Mesenchymal stem cell (in vitro differentiated cells and primary cell): ENCODE results near the gene PRKAG1.

Source experiments
- DNase-seq: peaks from one replicate; pipeline ENCODE4 v3.0.0-alpha.2; 2013
- H2AFZ ChIP-seq: one replicate; pipeline ENCODE4 v1.6.1; 2013; ENCODE audit warnings: low read depth, mild to moderate bottlenecking, control low read depth, inconsistent platforms, low read length, moderate library complexity
- H2AK5ac ChIP-seq: 2 replicates; pipeline ENCODE4 v1.6.1; 2013; ENCODE audit warnings: low read length, moderate library complexity, mild to moderate bottlenecking, inconsistent platforms; ENCODE audit not compliant: severe bottlenecking
- H2BK120ac ChIP-seq: one replicate; pipeline ENCODE4 v1.6.1; 2013; ENCODE audit warnings: low read depth, mild to moderate bottlenecking, inconsistent platforms, low read length, moderate library complexity
- H2BK12ac ChIP-seq, 2 experiments: one replicate each; pipeline ENCODE4 v1.6.1; 2013; ENCODE audit warnings: inconsistent platforms in 2 of 2, low read length in 2 of 2, mild to moderate bottlenecking in 2 of 2, moderate library complexity in 2 of 2, control low read depth in 1 of 2
- H2BK15ac ChIP-seq: one replicate; pipeline ENCODE4 v1.6.1; 2013; ENCODE audit warnings: mild to moderate bottlenecking, low read depth, inconsistent platforms; ENCODE audit not compliant: poor library complexity, severe bottlenecking
- H2BK5ac ChIP-seq: 2 replicates; pipeline ENCODE4 v1.6.1; 2013; ENCODE audit warnings: low read depth, mild to moderate bottlenecking, low read length, control low read depth, inconsistent platforms; ENCODE audit not compliant: poor library complexity, severe bottlenecking
- H3K14ac ChIP-seq, 2 experiments: one replicate each; pipeline ENCODE4 v1.6.1; 2013; ENCODE audit warnings: inconsistent platforms in 2 of 2, low read length in 2 of 2, control low read depth in 1 of 2, mild to moderate bottlenecking in 1 of 2, moderate library complexity in 1 of 2
- H3K18ac ChIP-seq, 2 experiments: one replicate each; pipeline ENCODE4 v1.6.1; 2013; ENCODE audit warnings: inconsistent platforms in 2 of 2, low read length in 2 of 2, control low read depth in 1 of 2, low read depth in 1 of 2, mild to moderate bottlenecking in 1 of 2
- H3K23ac ChIP-seq, 2 experiments: one replicate each; pipeline ENCODE4 v1.6.1; 2013; ENCODE audit warnings: inconsistent platforms in 2 of 2, low read length in 2 of 2, mild to moderate bottlenecking in 2 of 2, moderate library complexity in 2 of 2, control low read depth in 1 of 2
- H3K27ac ChIP-seq: 2 replicates; pipeline ENCODE4 v1.5.1; 2013; ENCODE audit warnings: mild to moderate bottlenecking, moderate library complexity, low read length, control low read depth, inconsistent platforms; ENCODE audit not compliant: poor library complexity, severe bottlenecking
- H3K27me3 ChIP-seq, 2 experiments: 2 replicates each; pipeline versions ENCODE4 v1.6.1 to v1.7.0; 2013; ENCODE audit warnings: low read length in 2 of 2, mild to moderate bottlenecking in 2 of 2, moderate library complexity in 2 of 2, control low read depth in 1 of 2, inconsistent platforms in 1 of 2; ENCODE audit not compliant: control insufficient read depth in 1 of 2, insufficient read depth in 1 of 2
- H3K36me3 ChIP-seq, 2 experiments: 2 replicates each; pipeline versions ENCODE4 v1.6.1 to v1.7.0; 2013; ENCODE audit warnings: low read length in 2 of 2, control low read depth in 1 of 2, inconsistent platforms in 1 of 2, low read depth in 1 of 2, mild to moderate bottlenecking in 1 of 2; ENCODE audit not compliant: insufficient read depth in 2 of 2, control insufficient read depth in 1 of 2
- H3K4ac ChIP-seq, 2 experiments: one replicate each; pipeline ENCODE4 v1.6.1; 2013; ENCODE audit warnings: inconsistent platforms in 2 of 2, low read length in 2 of 2, mild to moderate bottlenecking in 2 of 2, moderate library complexity in 2 of 2, control low read depth in 1 of 2, low read depth in 1 of 2
- H3K4me1 ChIP-seq: 2 replicates; pipeline ENCODE4 v1.6.1; 2013; ENCODE audit warnings: low read depth, low read length, control low read depth; ENCODE audit not compliant: control insufficient read depth, insufficient read depth
- H3K4me2 ChIP-seq: 2 replicates; pipeline ENCODE4 v1.6.1; 2013; ENCODE audit warnings: low read length, mild to moderate bottlenecking, inconsistent platforms; ENCODE audit not compliant: poor library complexity, severe bottlenecking
- H3K4me3 ChIP-seq, 2 experiments: 2 replicates each; pipeline versions ENCODE4 v1.5.1 to v1.7.0; 2013; ENCODE audit warnings: low read length in 2 of 2, mild to moderate bottlenecking in 2 of 2, control low read depth in 1 of 2, low read depth in 1 of 2; ENCODE audit not compliant: insufficient read depth in 1 of 2
- H3K79me1 ChIP-seq: replicated peaks from 2 replicates; pipeline ENCODE4 v1.6.1; 2013; ENCODE audit warnings: mild to moderate bottlenecking, control low read depth, low read length, inconsistent platforms; ENCODE audit not compliant: poor library complexity, severe bottlenecking
- H3K9ac ChIP-seq: 2 replicates; pipeline ENCODE4 v1.7.0; 2013; ENCODE audit warnings: mild to moderate bottlenecking, low read length, moderate library complexity
- H3K9me3 ChIP-seq: 2 replicates; pipeline ENCODE4 v1.7.0; 2013; ENCODE audit warnings: mild to moderate bottlenecking, low read length; ENCODE audit not compliant: control insufficient read depth
- H4K8ac ChIP-seq: one replicate; pipeline ENCODE4 v1.6.1; 2013; ENCODE audit warnings: inconsistent platforms, mild to moderate bottlenecking, low read length, moderate library complexity
- H4K91ac ChIP-seq: one replicate; pipeline ENCODE4 v1.6.1; 2013; ENCODE audit warnings: mild to moderate bottlenecking, low read length, inconsistent platforms
- WGBS: methylation state at CpG from one replicate; pipeline ENCODE4 v1.1.7; 2013; ENCODE audit warnings: mixed read lengths; 5-methylcytosine and 5-hydroxymethylcytosine counted together

PRKAG1 gene

GRCh38 chr12:48965298-48965838 lies 53.2 kb downstream of the PRKAG1 start:
- Histone ChIP-seq H2BK12ac (no peak overlapping the region), H3K27me3 (peaks cover 63% of the 10 kb centered on the region in 2 experiments), H3K9ac (no peak overlapping the region), H3K4me3 (no peak overlapping the region), H3K27ac (no peak overlapping the region), H2AFZ (no peak overlapping the region), H2BK5ac (no peak overlapping the region), H3K79me1 (no peaks in the 10 kb centered on the region), H3K18ac (no peak overlapping the region), H3K4ac (no peak overlapping the region), H2BK120ac (no peak overlapping the region), H3K4me2 (no peak overlapping the region), H4K91ac (no peak overlapping the region), H3K14ac (no peak overlapping the region), H3K4me1 (peaks cover 19% of the 10 kb centered on the region), H3K9me3 (no peaks in the 10 kb centered on the region), H3K36me3 (no peaks in the 10 kb centered on the region), H3K23ac (no peak overlapping the region), H4K8ac (no peak overlapping the region), H2AK5ac (no peak overlapping the region), H2BK15ac (no peak overlapping the region)
- peak; percentile 48 for DNase-seq

- DNase-seq, result no peak
- Histone ChIP-seq H2BK12ac (no peak overlapping the region), H3K4ac (no peak overlapping the region), H3K9ac (no peak overlapping the region), H3K79me1 (no peaks in the 10 kb centered on the region), H3K4me2 (no peak overlapping the region), H4K8ac (no peak overlapping the region), H3K4me1 (peaks cover 3% of the 10 kb centered on the region), H2BK120ac (no peak overlapping the region), H3K27me3 (peaks cover 34% of the 10 kb centered on the region in 2 experiments), H2AK5ac (no peak overlapping the region), H3K4me3 (no peak overlapping the region), H3K9me3 (no peaks in the 10 kb centered on the region), H3K27ac (no peak overlapping the region), H2BK5ac (no peak overlapping the region), H2AFZ (no peak overlapping the region), H4K91ac (no peak overlapping the region), H3K36me3 (no peaks in the 10 kb centered on the region), H3K23ac (no peak overlapping the region), H3K14ac (no peak overlapping the region), H2BK15ac (no peak overlapping the region), H3K18ac (no peak overlapping the region)
Observed at GRCh38 chr12:48961801-48962200, 56.8 kb downstream of the PRKAG1 start.

GRCh38 chr12:48961331-48961730 lies 57.2 kb downstream of the PRKAG1 start:
- Histone ChIP-seq H2AFZ (no peak overlapping the region), H3K27ac (no peak overlapping the region), H4K91ac (no peak overlapping the region), H2BK120ac (no peak overlapping the region), H2BK12ac (no peak overlapping the region), H3K4me2 (no peak overlapping the region), H3K23ac (no peak overlapping the region), H3K27me3 (peaks cover 29 to 30% of the 10 kb centered on the region in 2 experiments), H3K9ac (no peak overlapping the region), H3K79me1 (no peaks in the 10 kb centered on the region), H2BK5ac (no peak overlapping the region), H3K36me3 (no peaks in the 10 kb centered on the region), H3K4me1 (peaks cover 3% of the 10 kb centered on the region), H3K4ac (no peak overlapping the region), H2AK5ac (no peak overlapping the region), H3K14ac (no peak overlapping the region), H4K8ac (no peak overlapping the region), H2BK15ac (no peak overlapping the region), H3K4me3 (no peak overlapping the region), H3K18ac (no peak overlapping the region), H3K9me3 (no peaks in the 10 kb centered on the region)
- no peak for DNase-seq
- 47% methylated on average over 4 of the region's 4 CpGs for WGBS

- peaks cover 24 to 25% of the 10 kb centered on the region in 2 experiments for H3K27me3 ChIP-seq
- H3K23ac ChIP-seq, result no peak overlapping the region
- no peak overlapping the region for H3K9ac ChIP-seq
- H3K79me1 ChIP-seq, result no peaks in the 10 kb centered on the region
- no peaks in the 10 kb centered on the region for H3K36me3 ChIP-seq
- H3K4me1 ChIP-seq, result peaks cover 4% of the 10 kb centered on the region
- H2AK5ac ChIP-seq, result no peak overlapping the region
- no peak overlapping the region for H2BK12ac ChIP-seq
- H4K91ac ChIP-seq, result no peak overlapping the region
- H2BK15ac ChIP-seq, result no peak overlapping the region
- no peak overlapping the region for H2AFZ ChIP-seq
- H2BK5ac ChIP-seq, result no peak overlapping the region
- no peak overlapping the region for H4K8ac ChIP-seq
- no peak overlapping the region for H3K4ac ChIP-seq
- no peak overlapping the region for H3K4me3 ChIP-seq
- H3K18ac ChIP-seq, result no peak overlapping the region
- no peak overlapping the region for H3K4me2 ChIP-seq
- WGBS, result 71% methylated on average over 3 of the region's 3 CpGs
- no peak overlapping the region for H3K14ac ChIP-seq
- no peak for DNase-seq
- H2BK120ac ChIP-seq, result no peak overlapping the region
- H3K27ac ChIP-seq, result no peak overlapping the region
- H3K9me3 ChIP-seq, result no peaks in the 10 kb centered on the region
Observed at GRCh38 chr12:48960834-48961233, 57.7 kb downstream of the PRKAG1 start.
